Measurements from ENCODE around the gene PSMD14. TPM values are rescaled to one million over a fixed set of nuclear protein-coding genes. Genes with fewer than 3 reads are reported as not detected.

PSMD14 gene
- total and polyA plus RNA-seq, 2 of the 8 experiments (the other 6 are each of a cell fraction or from before 2014, with no cell fraction given): 53.9 to 88.7 TPM

DNA sequence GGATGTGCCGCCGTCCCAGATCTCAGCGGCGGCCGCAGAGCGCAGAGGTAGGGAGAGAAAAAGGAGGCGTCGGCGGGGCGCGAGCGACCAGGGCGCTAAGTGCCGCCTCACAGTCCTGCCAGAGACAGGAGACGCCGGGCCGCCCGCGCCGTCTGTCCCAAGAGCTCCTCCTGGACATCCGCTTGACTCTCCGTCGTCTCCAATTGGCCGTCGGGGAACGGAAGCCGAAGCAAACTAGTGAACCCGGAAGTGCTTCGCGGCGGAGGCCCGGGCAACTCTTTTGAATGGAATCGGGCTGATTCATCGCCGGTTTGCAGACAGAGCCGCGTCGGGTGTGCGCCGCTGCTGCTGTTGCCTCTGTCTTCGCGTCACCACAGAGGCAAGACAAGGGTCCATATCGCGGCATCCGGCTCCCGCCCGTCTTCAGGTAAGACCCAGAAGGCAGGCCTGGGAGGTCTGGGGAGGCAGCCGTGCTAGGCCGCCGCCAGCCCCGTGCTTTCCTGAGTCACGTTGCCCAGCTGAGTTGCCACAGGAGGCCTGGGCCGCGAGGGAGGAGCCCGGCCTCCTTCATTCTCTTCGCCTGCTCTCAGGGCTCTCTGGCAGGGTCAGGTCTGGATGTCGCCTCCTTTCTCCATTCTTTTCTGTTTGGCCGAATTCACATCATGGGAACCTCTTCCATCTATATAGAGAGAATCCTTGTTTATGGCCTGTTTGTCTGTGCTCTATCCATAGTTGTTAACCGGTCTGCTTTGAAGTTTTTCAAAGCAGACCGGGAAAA lies at the start of gene PSMD14 (continued):
- no peak for TF ChIP-seq RXRA (IDR thresholded peaks at IDR 0.05; ENCODE audit: insufficient read depth, low read depth, low read length)
- TF ChIP-seq BRCA1 (IDR thresholded peaks at IDR 0.05; ENCODE audit: low read depth, low read length): no peak
- TF ChIP-seq ASH2L (IDR thresholded peaks at IDR 0.05; ENCODE audit: low read length): peak; percentile 98
- TF ChIP-seq JUND (IDR thresholded peaks at IDR 0.05; ENCODE audit: low read length): no peak; the same call in 1 of the 2 replicates
- TF ChIP-seq SP4 (IDR thresholded peaks at IDR 0.05; ENCODE audit: low read length): no peak
- TF ChIP-seq SAP30 (IDR thresholded peaks at IDR 0.05; ENCODE audit: insufficient read depth, insufficient replicate concordance, low read length): no peak
- no peak for TF ChIP-seq CBX8 (IDR thresholded peaks at IDR 0.05; ENCODE audit: borderline replicate concordance, low read depth, low read length)
- no peak for TF ChIP-seq TCF12 (IDR thresholded peaks at IDR 0.05; ENCODE audit: low read depth, low read length)
- TF ChIP-seq MAX (IDR thresholded peaks at IDR 0.05): peak; percentile 63; the same call in 1 of the 2 replicates
- peak in 1 of 2 experiments; percentile 93; a peak in 2 of 3 replicates for TF ChIP-seq POLR2A (IDR thresholded peaks at IDR 0.05; ENCODE audit: control extremely low read depth in 1 of 2, low read depth in 2 of 2, low read length in 2 of 2)
- TF ChIP-seq ATF2 (IDR thresholded peaks at IDR 0.05; ENCODE audit: low read length): no peak
- TF ChIP-seq FOSL1 (IDR thresholded peaks at IDR 0.05; ENCODE audit: insufficient read depth, low read depth, low read length): no peak
- TF ChIP-seq HDAC2 (IDR thresholded peaks at IDR 0.05; ENCODE audit: borderline replicate concordance in 1 of 2, low read depth in 2 of 2, low read length in 2 of 2): peak in 1 of 2 experiments; percentile 50; a peak in 1 of 4 replicates
- peak; percentile 92 for TF ChIP-seq PHF8 (conservative IDR thresholded peaks at IDR 0.05; ENCODE audit: low read depth, low read length)

Measured in H1 (cell line).